HG03045 (cell line): ENCODE results near the gene ENTPD7.
"Not testable (repeated sequence)": the region's sequence is repeated elsewhere in the genome, so short reads cannot be mapped to it uniquely, and the experiment has no call there.

Source experiments
- ATAC-seq: cut with Tn5 transposase; IDR thresholded peaks from one replicate; pipeline ENCODE4 v1.9.1; 2021; ENCODE audit warnings: mild to moderate bottlenecking, moderate library complexity; ENCODE audit not compliant: unreplicated experiment

The ENTPD7 gene, protein sequence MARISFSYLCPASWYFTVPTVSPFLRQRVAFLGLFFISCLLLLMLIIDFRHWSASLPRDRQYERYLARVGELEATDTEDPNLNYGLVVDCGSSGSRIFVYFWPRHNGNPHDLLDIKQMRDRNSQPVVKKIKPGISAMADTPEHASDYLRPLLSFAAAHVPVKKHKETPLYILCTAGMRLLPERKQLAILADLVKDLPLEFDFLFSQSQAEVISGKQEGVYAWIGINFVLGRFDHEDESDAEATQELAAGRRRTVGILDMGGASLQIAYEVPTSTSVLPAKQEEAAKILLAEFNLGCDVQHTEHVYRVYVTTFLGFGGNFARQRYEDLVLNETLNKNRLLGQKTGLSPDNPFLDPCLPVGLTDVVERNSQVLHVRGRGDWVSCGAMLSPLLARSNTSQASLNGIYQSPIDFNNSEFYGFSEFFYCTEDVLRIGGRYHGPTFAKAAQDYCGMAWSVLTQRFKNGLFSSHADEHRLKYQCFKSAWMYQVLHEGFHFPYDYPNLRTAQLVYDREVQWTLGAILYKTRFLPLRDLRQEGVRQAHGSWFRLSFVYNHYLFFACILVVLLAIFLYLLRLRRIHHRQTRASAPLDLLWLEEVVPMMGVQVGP

DNA sequence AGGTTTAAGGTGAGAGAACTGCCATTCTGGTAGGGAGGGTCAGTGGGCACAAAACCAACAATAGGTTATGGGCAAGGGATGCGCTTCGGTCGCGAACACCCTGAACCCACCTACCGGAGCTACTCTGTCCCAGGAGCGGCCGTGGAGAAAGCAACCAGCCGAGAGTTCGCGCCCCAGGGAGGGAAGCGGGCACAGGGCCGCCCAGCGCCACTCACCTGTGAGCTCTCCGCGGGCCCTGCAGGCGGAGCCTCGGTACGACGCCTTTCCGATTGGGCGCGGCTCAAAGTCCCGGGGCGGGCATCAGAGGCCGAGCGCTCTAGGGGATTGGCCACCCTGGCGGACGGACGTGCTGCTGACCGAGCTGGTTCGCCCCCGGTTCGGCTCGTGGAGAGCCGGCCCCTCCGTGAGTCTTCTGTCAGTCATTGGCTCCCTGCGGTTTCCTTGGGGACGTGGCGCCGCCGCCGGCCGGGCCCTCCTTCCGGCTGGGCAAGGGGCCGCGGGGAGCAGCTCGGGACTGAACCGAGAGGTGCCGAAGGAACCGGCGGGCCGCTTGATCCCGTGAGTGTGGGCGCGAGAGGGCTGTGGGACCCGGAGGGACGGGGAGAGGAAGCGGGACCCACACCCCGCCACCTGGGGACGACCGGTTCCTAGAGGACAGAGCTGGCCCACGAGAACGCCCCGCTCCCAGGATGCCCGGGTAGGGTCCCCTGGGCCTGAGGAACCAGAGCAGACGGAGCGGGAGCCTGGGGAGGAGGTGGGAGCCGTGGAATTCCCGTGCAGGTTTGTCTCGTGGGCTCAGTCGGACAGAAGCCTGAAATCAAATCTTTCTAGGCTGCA lies at the start of gene ENTPD7:
Gene ENTPD7, plus strand, starts transcription at position 479 of the 837 bp plus-strand sequence. CDS start 448 bp downstream, outside the sequence.
- peak; percentile 99 for ATAC-seq

DNA sequence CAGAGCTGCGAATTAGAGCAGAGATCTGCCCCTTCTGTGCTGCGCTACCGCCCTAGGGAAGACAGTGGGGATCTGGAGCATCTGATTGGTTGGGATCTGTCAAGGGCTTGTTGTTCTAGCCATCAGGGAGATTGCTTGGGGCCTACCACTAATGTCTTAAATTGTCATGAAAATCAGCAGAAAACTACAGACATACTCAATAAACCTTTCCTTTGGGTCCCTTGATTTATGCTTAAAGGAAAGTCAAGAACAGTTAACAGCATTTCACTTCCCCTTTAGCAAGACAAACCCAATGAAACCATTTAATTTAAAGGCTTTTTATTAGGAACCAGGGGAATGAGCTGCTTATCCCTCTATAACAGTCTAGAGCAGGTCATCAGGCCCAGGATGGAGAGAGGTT lies 49.1 kb upstream of the ENTPD7 start:
- ATAC-seq, result no peak

DNA sequence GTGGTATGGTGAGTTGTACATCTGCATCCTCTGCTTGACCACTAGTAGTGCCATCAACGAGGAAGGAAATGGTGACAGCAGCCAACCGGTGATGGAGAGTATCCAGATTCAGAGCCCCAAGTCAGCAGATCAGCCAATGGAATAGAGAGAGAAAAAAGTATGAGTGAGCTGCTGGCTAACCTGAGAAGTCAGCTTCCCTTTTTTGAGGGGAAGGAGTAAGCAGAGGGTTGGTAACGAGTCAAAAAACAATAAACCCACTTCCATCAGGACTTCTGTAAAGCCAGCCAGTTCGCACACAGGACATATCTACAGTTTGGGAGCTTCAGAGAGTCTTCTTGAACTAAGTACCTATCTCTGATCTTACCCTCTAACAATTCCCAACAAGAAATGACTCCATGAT lies 48.0 kb upstream of the ENTPD7 start:
- ATAC-seq, result no peak

DNA sequence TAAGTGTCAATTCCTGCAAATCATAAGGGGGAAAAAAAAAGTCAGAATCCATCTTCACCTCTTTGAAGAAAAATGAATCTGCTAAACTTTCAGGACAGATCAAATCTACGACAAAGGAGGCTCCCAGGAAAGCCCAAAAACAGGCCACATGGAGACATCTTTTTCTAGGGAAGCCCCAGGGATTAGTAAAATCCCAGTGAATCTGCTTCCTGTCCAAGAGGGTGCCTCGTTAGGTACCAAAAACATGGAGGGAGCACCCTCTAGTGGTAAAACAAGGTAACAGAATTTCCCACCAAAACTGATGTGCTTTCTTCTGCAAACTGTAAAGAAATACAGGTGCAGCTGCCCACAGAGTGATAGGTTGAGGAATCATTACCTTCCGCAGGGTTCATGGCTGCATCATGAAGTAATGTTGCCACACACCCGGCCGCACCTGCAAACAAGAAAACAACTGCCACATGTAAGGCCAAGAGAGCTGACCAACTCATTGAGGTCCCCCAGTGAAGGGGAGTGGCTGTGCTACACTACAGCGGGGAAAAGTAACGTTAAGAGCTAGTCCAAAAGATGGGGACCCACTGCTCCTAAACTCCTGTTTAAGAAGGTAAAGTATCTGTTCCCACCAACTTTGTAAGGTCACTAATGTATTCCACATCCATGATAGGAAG lies 47.0 kb upstream of the ENTPD7 start:
- ATAC-seq, result no peak

DNA sequence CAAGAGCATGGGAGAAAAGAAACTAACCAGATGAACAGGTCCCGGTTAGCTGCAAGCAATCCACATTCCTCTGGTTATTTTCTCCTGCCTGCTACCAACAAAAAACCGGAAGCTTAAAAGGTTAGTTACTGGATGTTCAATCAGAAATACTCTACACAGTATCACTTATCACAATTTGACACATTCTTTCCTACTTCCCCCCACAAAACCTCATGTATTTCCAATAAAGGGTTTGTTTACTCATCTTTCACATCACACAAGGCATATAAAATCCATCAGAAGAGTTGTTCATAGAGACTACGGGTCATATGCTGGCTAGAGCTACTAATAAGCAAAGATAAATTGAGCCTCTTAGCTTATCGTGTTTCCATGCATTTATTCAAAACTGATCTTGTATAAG lies 43.9 kb upstream of the ENTPD7 start:
- no peak for ATAC-seq

DNA sequence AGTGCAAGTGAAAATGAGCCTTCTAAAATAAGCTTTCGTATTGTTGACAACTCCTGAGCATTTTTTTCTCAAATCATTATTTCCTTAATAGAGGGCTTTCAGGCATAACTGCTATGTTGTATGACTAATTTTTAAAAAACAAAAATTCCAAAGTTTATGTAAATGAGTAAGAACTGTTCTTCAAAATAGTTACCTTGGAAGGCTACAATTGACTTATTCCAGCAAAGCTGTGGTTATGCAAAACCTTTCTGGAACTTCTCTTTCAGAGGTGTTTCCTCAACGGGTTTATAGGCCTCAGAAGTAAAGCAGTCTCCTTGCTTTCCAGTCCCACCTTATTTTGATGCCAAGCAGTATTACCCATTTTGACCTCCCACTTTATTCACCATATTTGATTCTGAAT lies 41.6 kb upstream of the ENTPD7 start:
- no peak for ATAC-seq

DNA sequence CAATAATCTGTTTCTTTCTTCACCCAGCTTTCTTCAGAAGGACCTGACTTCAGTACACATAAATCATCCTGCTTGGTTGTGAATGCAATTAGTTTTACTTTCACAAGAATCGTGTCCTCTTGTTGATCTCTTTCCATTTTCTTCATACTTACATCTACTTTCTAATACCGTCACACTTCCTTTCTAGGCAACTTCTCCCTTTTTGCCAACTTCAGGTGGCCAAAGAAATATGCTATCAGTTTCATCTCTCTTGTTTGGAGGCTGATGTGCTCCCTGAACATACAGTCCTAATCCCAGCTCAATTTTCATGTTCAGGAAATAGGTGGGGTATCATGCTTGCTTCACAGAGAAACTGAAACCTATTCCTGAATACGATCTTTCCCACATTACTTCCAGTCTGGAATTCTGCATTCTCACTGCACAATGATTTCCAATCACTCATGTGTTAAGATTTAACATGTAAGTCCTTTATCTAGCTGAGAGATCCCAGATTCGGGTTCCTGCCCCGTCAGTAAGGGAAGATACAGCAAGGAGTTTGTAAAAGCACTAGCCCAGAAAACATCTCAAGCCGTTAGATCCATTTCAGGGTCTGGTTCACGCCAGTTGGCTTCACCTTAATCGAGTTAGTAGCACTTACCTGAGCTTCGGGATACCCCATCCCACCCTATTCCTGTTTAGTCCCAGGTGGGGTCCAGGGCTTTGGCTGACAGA lies 40.1 kb upstream of the ENTPD7 start:
- no peak for ATAC-seq

DNA sequence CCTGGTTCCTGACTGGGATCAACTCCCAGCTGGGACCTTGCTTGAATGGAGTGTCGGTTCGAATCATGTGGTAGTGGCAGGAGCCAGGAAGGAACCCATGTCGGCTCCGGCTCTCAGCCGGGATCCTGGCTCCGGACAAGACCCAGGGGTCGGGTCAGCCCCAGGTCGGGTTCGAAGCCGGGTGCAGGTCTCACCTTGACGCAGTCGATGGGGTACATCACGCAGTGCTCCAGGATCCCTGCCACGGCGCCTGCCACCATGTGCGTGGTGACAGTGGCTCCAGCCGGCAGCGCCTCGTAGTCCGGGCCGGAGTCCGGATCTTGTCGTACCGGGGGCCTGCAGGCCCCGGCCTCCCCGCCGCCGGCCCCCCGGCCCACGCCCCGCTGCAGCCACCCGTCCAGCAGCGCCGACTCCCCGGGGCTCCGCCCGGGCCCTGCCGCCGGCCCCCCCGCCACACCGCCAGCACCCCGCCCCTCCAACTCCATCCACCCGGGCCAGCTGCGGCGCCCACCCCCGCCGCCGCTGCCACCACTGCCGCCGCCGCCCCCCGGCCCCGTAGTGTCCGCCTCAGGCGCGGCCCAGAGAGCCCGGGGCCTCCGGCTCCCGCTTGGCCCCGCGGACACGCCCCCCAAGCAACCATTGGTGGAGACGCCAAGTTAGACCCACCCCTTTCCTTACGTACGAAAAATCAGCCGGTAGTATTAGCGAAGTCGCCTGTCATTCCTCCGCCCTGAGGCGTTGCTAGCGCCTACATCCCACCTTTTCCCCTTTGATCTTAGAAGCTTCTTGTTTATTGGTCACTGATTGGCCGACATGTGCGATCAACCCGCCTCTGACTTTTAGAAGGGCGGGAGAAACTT lies 39.2 kb upstream of the ENTPD7 start, which contains the start of gene SLC25A28:
Gene SLC25A28, minus strand, starts transcription at position 589 of the 860 bp plus-strand sequence. Its CDS starts 104 bp downstream, at position 485.
- ATAC-seq, result peak; percentile 85

DNA sequence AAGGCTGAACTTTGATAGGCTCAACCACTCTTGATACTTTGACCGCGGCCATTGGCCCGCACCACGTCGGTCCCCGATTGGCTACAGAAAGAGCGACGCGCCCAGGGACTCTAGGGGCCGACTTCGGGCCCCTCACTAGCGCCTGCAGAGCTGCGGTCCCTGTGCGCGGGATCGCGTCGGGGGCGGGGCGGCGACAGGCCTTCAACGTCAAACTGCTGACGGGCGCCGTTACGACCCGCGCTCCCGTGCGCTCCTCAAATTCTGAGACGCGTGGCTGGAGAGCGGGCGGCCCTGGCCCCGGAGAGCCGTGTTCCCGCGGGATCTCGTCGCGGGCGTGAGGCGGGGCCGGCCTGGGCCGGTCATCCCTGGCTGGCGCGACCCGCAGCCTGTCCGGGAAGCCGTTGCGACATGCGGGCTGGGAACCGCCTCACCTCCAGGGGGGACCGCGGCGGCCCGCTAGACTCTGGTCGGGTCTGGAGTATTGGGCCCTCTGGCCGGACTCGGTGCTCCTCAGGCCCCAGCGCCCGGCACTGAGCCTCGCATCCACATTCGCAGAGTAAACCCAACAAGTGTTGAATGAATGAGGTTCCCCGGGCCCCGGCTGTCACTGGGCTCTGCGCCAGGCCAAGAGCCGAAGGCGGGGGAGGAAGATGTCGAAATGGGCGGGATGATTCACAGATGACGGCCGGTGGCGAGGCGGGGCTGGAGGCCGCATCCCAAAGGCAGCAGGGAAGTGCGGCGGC lies 38.4 kb upstream of the ENTPD7 start:
- peak; percentile 91 for ATAC-seq

DNA sequence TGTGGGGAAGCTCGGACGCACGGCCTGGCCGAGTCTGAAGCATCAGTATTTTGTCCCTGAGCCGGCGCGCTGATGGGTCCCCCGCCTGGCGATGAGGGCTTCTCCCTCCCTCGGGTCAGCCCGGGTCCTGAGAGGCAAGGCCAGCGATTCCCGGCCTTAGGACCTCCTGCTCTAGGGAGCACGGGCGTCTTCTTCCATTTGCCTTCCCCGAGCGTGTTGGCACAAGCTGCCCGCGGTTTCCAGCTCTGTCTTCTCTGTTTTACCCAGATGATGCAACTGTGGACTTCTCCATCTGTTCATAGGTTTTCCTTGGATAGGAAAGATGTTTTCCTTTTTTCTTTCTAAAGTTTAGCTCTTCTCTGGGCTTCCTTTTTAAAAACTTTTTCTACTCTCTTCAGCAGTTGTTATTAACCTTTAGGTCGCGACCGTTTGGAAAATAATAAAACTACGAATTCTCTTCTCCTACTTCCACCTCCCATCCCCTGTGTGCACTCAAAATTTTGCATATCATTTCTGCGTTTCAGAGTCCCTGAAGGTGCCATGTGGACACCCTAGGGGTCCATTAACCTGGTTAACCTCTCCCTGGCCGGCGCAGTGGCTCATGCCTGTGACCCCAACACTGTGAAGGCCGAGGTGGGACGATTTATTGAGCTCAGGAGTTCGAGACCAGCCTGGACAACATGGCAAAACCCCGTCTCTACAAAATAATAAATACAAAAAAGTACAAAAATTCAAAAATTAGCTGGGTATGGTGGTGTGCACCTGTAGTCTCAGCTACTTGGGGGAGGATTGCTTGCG lies 37.7 kb upstream of the ENTPD7 start:
- no peak for ATAC-seq

DNA sequence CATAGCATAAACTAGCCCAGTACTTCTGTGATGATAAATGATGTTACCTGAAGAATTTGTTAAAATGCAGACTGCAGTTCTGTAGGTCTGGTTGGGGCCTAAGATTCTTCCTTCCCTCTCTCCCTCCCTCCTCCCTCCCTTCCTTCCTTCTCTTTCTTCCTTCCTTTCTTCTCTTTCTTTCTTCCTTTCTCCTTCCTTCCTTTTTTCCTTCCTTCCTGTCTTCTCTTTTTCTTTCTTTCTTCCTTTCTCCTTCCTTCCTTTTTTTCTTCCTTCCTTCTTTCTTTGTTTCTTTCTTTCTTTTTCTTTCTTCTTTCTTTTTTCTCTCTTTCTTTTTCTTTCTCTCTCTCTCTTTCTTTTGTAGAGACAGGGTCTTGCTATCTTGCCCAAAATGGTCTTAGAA lies 35.4 kb upstream of the ENTPD7 start:
- no peak for ATAC-seq

DNA sequence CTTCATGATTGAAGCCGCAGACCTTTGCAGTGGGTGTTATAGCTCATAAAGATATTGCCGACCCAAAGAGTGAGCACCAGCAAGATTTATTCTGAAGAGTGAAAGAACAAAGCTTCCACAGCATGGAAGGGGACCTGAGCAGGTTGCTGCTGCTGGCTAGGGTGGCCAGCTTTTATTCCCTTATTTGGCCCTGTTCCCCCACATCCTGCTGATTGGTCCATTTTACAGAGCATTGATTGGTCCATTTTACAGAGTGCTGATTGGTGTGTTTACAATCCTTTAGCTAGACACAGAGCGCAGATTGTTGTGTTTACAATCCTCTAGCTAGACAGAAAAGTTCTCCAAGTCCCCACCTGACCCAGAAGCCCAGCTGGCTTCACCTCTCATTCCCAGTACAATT lies 34.2 kb upstream of the ENTPD7 start:
- not testable (repeated sequence) for ATAC-seq

DNA sequence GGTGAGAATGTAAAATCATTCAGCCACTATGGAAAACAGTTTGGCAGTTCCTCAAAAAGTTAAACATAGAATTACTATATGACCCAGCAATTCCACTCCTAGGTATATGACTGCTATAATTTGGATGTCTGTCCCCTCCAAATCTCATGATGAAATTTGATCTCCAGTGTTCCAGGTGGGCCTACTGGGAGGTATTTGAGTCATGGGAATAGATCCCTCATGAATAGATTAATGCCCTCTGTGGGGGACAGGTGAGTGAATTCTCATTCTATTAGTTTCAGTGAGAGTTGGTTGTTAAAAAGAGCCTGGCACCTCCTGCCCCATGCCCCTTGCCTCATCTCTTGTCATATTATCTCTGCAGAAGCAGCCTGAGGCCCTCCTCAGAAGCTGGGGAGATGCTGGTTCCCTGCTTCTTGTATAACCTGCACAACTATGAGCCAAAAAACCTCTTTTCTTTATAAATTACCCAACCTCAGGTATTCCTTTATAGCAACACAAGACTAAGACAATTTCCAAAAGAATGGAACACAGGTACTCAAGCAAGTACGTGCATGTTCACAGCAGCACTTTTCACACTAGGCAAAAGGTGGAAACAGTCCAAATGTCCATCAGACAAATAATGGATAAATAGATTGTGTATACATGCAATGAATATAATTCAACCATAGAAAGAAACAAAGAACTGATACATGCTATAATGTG lies 30.2 kb upstream of the ENTPD7 start:
- no peak for ATAC-seq

DNA sequence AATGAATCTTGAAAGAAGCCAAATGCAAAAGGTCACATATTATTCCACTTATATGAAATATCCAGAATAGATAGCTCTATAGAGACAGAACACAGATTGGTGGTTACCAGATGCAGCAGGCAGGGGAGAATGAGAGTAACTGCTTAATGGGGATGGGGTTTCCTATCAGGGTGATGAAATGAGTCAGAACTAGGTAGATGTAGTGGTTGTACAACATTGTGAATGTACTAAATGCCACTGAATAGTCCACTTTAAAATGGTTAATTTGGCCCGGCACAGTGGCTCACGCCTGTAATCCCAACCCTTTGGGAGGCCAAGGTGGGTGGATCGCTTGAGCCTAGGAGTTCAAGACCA lies 29.7 kb upstream of the ENTPD7 start:
- ATAC-seq, result no peak

DNA sequence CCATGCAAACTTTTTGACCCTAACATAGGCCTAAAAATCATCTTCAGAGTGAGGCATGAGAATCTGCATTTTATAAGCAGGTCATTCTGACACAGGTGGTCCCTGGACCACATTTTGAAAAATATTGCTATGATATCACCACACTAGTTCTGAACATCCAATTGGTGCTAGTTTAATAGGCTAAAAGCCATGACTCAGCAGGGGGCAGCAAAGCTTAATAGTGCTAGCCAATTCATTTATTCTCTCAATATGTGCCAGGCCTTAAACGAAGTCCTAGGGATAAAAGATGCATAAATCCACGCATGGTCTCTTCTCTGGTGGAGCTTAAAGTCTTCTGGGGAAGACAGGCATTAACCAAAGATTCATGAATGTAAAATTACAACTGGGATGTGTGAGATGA lies 28.9 kb upstream of the ENTPD7 start:
- no peak for ATAC-seq

DNA sequence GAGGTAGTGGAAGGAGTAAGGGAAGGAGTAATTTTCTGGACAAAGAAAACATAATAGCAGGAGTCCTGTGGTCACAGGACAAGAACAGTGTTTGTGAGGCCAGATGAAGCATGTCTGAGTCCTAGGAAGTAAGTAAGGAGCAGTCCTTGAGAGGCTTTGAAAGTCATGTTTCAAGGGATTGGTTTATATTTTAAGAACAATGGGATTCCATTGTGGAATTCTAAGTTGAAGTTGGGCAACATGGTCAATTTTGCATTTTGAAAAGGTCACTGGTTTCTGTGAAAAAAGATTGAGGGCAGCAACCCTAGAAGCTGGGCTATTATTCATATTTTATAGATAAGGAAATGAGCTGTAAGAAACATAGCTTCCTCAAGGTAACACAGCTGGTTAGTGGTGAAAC lies 28.3 kb upstream of the ENTPD7 start:
- ATAC-seq, result no peak

DNA sequence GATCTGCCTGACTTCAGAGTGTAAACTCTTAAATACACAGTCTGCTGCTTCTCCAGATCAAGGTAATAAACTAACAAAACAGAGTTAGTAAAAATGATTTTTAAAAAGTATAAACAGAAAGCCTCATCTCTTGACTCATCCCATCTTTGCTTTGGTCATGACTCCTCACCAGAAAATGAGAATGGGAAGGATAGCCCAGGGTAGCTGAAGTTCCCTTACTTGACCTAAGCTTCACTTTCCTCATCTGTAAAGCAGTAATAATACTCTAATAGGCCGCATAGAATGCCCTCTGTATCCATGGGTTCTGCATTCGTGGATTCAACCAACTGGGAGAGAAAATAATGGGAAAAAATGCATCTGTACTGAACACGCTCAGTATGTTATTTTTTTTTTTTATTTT lies 27.8 kb upstream of the ENTPD7 start:
- ATAC-seq, result no peak
